Breast epithelium (tissue), 4 donors: ENCODE measurements around the gene TANGO6. TPM values are rescaled to one million over a fixed set of nuclear protein-coding genes. Genes with fewer than 3 reads are reported as not detected.
A peak's percentile ranks its signal among the peaks of the same experiment; 100 is the strongest.

ENCODE experiments used
- DNase-seq, 2 donors: peaks; one replicate each; pipeline ENCODE4 v3.0.0-alpha.2; 2019; ENCODE audit warnings: low spot score in 2 of 2
- H3K27ac ChIP-seq, 2 donors: fragments of 200-600 bp; sonication (generic) in 1 of 2; one replicate each; pipeline ENCODE4 v1.5.1; 2016 to 2019; ENCODE audit warnings: mild to moderate bottlenecking in 1 of 2
- H3K27me3 ChIP-seq, 2 donors: fragments of 200-600 bp; sonication (generic) in 1 of 2; one replicate each; pipeline versions ENCODE4 v1.5.1 to v1.6.0; 2017 to 2019; ENCODE audit warnings: control low read depth in 1 of 2, mild to moderate bottlenecking in 1 of 2
- H3K36me3 ChIP-seq: fragments of 200-600 bp; one replicate; pipeline ENCODE4 v1.5.1; 2019
- H3K4me1 ChIP-seq, 2 donors: fragments of 200-600 bp; sonication (generic); one replicate each; pipeline ENCODE4 v1.5.1; 2016 to 2019; ENCODE audit warnings: control low read depth in 1 of 2
- H3K4me3 ChIP-seq, 3 donors: fragments of 200-600 bp; sonication (generic); 1 replicate in 2 of 3; 2 replicates in 1 of 3; pipeline ENCODE4 v1.5.1; 2016 to 2019; ENCODE audit warnings: mild to moderate bottlenecking in 3 of 3, moderate library complexity in 2 of 3
- H3K9me3 ChIP-seq, 2 donors: fragments of 200-600 bp; sonication (generic) in 1 of 2; one replicate each; pipeline ENCODE4 v1.5.1; 2016 to 2019; ENCODE audit warnings: control low read depth in 1 of 2
- CTCF ChIP-seq, 3 donors: fragments of 450-650 bp; IDR thresholded peaks; one replicate each; pipeline ENCODE4 v1.5.1; 2016 to 2017; ENCODE audit warnings: antibody characterized with exemption in 3 of 3, mild to moderate bottlenecking in 3 of 3, moderate library complexity in 3 of 3
- POLR2A ChIP-seq: fragments of 450-650 bp; IDR thresholded peaks from one replicate; pipeline ENCODE4 v1.6.1; 2016; ENCODE audit warnings: antibody characterized with exemption, mild to moderate bottlenecking, moderate library complexity
- POLR2AphosphoS5 ChIP-seq, 3 donors: sonication (generic); formaldehyde crosslinking; IDR thresholded peaks; one replicate each; pipeline ENCODE4 v1.6.1; 2017; ENCODE audit warnings: antibody characterized with exemption in 3 of 3
- intact Hi-C: fragments of 100-400 bp; cut with DNase I; formaldehyde crosslinking; loops from one replicate; pipeline ENCODE4 v1.15.1; 2023; ENCODE audit warnings: low total_unique reads
- total RNA-seq, 3 donors: library from RNA; depleted of rRNA; stranded (reverse); fragments of >200 nt; gene quantifications; one replicate each; pipeline ENCODE4 v1.1.0, GENCODE V29; 2016

TANGO6 gene
- total RNA-seq, 3 donors from 2014 or later, result 13.4 to 26.1 (median 24.6) TPM

GRCh38 chr16:68875871-68876270 lies 32.5 kb downstream of the TANGO6 start:
- Histone ChIP-seq H3K27me3 (no peaks in the 10 kb centered on the region), H3K9me3 (no peaks in the 10 kb centered on the region), H3K4me1 (no peaks in the 10 kb centered on the region), H3K4me3 (no peak overlapping the region), H3K36me3 (no peaks in the 10 kb centered on the region), H3K27ac (no peak overlapping the region)
- intact Hi-C loops, result no loop called here
- TF ChIP-seq POLR2A, result no peak
- TF ChIP-seq CTCF (IDR thresholded peaks at IDR 0.05), result no peak
- no peak for TF ChIP-seq POLR2AphosphoS5 (IDR thresholded peaks at IDR 0.05)
- DNase-seq, result no peak

GRCh38 chr16:68883685-68884084 lies 40.4 kb downstream of the TANGO6 start:
- H3K27me3 ChIP-seq, result no peaks in the 10 kb centered on the region
- H3K27ac ChIP-seq, result no peak overlapping the region
- no peaks in the 10 kb centered on the region for H3K4me1 ChIP-seq
- intact Hi-C loops, result no loop called here
- TF ChIP-seq POLR2AphosphoS5 (IDR thresholded peaks at IDR 0.05) (no peak), POLR2A (no peak), CTCF (IDR thresholded peaks at IDR 0.05) (no peak)
- H3K9me3 ChIP-seq, result no peaks in the 10 kb centered on the region
- no peak overlapping the region for H3K4me3 ChIP-seq
- DNase-seq, result no peak
- H3K36me3 ChIP-seq, result no peaks in the 10 kb centered on the region

GRCh38 chr16:68884401-68884800 lies 41.1 kb downstream of the TANGO6 start:
- Histone ChIP-seq H3K4me3 (no peak overlapping the region), H3K27me3 (no peaks in the 10 kb centered on the region), H3K9me3 (no peaks in the 10 kb centered on the region), H3K36me3 (no peaks in the 10 kb centered on the region), H3K27ac (peak overlapping the region; percentile 27 to 50), H3K4me1 (no peaks in the 10 kb centered on the region)
- intact Hi-C loops, result no loop called here
- TF ChIP-seq POLR2AphosphoS5 (IDR thresholded peaks at IDR 0.05) (no peak), POLR2A (no peak), CTCF (IDR thresholded peaks at IDR 0.05) (no peak)
- no peak for DNase-seq

GRCh38 chr16:68884861-68885720 lies 41.8 kb downstream of the TANGO6 start:
- Histone ChIP-seq H3K4me1 (no peaks in the 10 kb centered on the region), H3K4me3 (no peak overlapping the region), H3K9me3 (no peaks in the 10 kb centered on the region), H3K27ac (peak overlapping the region; percentile 29 to 50), H3K36me3 (no peaks in the 10 kb centered on the region), H3K27me3 (no peaks in the 10 kb centered on the region)
- TF ChIP-seq POLR2AphosphoS5 (IDR thresholded peaks at IDR 0.05), result no peak
- TF ChIP-seq POLR2A, result no peak
- TF ChIP-seq CTCF (IDR thresholded peaks at IDR 0.05), result no peak
- intact Hi-C loops, result loop anchor here (5.0 kb wide), 1 partner anchor 453 kb away; no protein-coding TSS in a partner anchor
- DNase-seq, result no peak

- intact Hi-C loops, result loop anchor here (5.0 kb wide), 1 partner anchor 455 kb away; no protein-coding TSS in a partner anchor
- no peaks in the 10 kb centered on the region for H3K27me3 ChIP-seq
- no peaks in the 10 kb centered on the region for H3K4me1 ChIP-seq
- DNase-seq, result no peak
- no peaks in the 10 kb centered on the region for H3K36me3 ChIP-seq
- H3K9me3 ChIP-seq, result no peaks in the 10 kb centered on the region
- no peak for TF ChIP-seq POLR2AphosphoS5 (IDR thresholded peaks at IDR 0.05)
- no peak for TF ChIP-seq CTCF (IDR thresholded peaks at IDR 0.05)
- TF ChIP-seq POLR2A, result no peak
- H3K27ac ChIP-seq, result no peak overlapping the region
- H3K4me3 ChIP-seq, result no peak overlapping the region
These were observed 43.8 kb downstream of the TANGO6 start for GRCh38 chr16:68887107-68887506.
